NCI-H2196 treated with DMSO at 0.1 percent for 48 hours (cell line): Measurements from ENCODE around the gene GALR3.

Experiments used
- DNase-seq: peaks from one replicate; lab custom pipeline; 2025; ENCODE audit not compliant: unreplicated experiment; lab: John Stamatoyannopoulos, UW

GALR3 gene

GRCh38 chr22:37862570-37863325 lies 39.6 kb downstream of the GALR3 start:
- DNase-seq, result no peak

- DNase-seq, result no peak
Observed at GRCh38 chr22:37865510-37865909, 42.3 kb downstream of the GALR3 start.

GRCh38 chr22:37870273-37870672 lies 47.1 kb downstream of the GALR3 start:
- no peak for DNase-seq
